DND-41 (cell line): ENCODE measurements around the gene USP36.
A peak's percentile ranks its signal among the peaks of the same experiment; 100 is the strongest.
"Not testable (repeated sequence)": the region's sequence is repeated elsewhere in the genome, so short reads cannot be mapped to it uniquely, and the experiment has no call there.

Experiments
- ATAC-seq: fragments of 200-7000 bp; cut with Tn5 transposase; 3 replicates; pipeline ENCODE4 v1.9.1; 2021; ENCODE audit warnings: low read depth; ENCODE audit not compliant: insufficient read depth
- DNase-seq: peaks from one replicate; pipeline ENCODE4 v3.0.0-alpha.2; 2020
- H2AFZ ChIP-seq: 2 replicates; pipeline ENCODE4 v1.6.0; 2012; ENCODE audit warnings: low read depth, low read length
- H3K27ac ChIP-seq: 2 replicates; pipeline ENCODE4 v1.5.1; 2012; ENCODE audit warnings: low read length, inconsistent platforms
- H3K27me3 ChIP-seq: fragments of 200-600 bp; sonication (generic); 2 replicates; pipeline ENCODE4 v1.6.0; 2012; ENCODE audit warnings: low read length, mild to moderate bottlenecking, inconsistent platforms; ENCODE audit not compliant: insufficient read depth, poor library complexity
- H3K36me3 ChIP-seq: 2 replicates; pipeline ENCODE4 v1.5.1; 2012; ENCODE audit warnings: low read length, inconsistent platforms; ENCODE audit not compliant: insufficient read depth
- H3K4me1 ChIP-seq: 2 replicates; pipeline ENCODE4 v1.5.1; 2012; ENCODE audit warnings: mild to moderate bottlenecking, low read length; ENCODE audit not compliant: insufficient read depth
- H3K4me2 ChIP-seq: 2 replicates; pipeline ENCODE4 v1.6.0; 2012; ENCODE audit warnings: mild to moderate bottlenecking, moderate library complexity, low read length, inconsistent platforms; ENCODE audit not compliant: insufficient read depth
- H3K4me3 ChIP-seq, 2 experiments: fragments of 200-600 bp in 1 of 2; shearing (Covaris generic) in 1 of 2; 2 replicates each; pipeline ENCODE4 v1.5.1; 2012 to 2016; ENCODE audit warnings: inconsistent platforms in 2 of 2, low read length in 2 of 2, mild to moderate bottlenecking in 2 of 2, low read depth in 1 of 2, moderate library complexity in 1 of 2
- H3K79me2 ChIP-seq: 2 replicates; pipeline ENCODE4 v1.6.0; 2012; ENCODE audit warnings: low read length, inconsistent platforms; ENCODE audit not compliant: insufficient read depth
- H3K9ac ChIP-seq: 2 replicates; pipeline ENCODE4 v1.6.0; 2012; ENCODE audit warnings: low read depth, mild to moderate bottlenecking, inconsistent platforms, low read length, moderate library complexity
- H3K9me3 ChIP-seq: 2 replicates; pipeline ENCODE4 v1.5.1; 2012; ENCODE audit warnings: low read length, moderate library complexity, mild to moderate bottlenecking, inconsistent platforms; ENCODE audit not compliant: insufficient read depth, severe bottlenecking
- H4K20me1 ChIP-seq: 2 replicates; pipeline ENCODE4 v1.6.0; 2012; ENCODE audit warnings: low read length; ENCODE audit not compliant: insufficient read depth
- CTCF ChIP-seq: IDR thresholded peaks from 2 replicates; pipeline ENCODE4 v1.5.1; 2012; ENCODE audit warnings: borderline replicate concordance, low read length, moderate library complexity, mild to moderate bottlenecking; ENCODE audit not compliant: poor library complexity, severe bottlenecking; ENCODE audit errors: extremely low read depth
- EZH2 ChIP-seq: IDR thresholded peaks from 3 replicates; pipeline ENCODE4 v1.6.1; 2012; ENCODE audit warnings: borderline replicate concordance, low read depth, mild to moderate bottlenecking, moderate library complexity, low read length, inconsistent platforms; ENCODE audit not compliant: severe bottlenecking

USP36 gene

GRCh38 chr17:78751447-78752161 lies 89.0 kb downstream of the USP36 start:
- no peak overlapping the region for H3K9ac ChIP-seq
- no peak overlapping the region for H3K27ac ChIP-seq
- H3K4me3 ChIP-seq, result no peak overlapping the region
- H3K4me2 ChIP-seq, result no peak overlapping the region
- no peak for DNase-seq
- peaks cover 31% of the 10 kb centered on the region for H3K79me2 ChIP-seq
- no peak for TF ChIP-seq CTCF
- H2AFZ ChIP-seq, result no peak overlapping the region
- ATAC-seq, result no peak
- no peaks in the 10 kb centered on the region for H3K36me3 ChIP-seq
- H3K27me3 ChIP-seq, result no peaks in the 10 kb centered on the region
- peaks cover 24% of the 10 kb centered on the region for H3K4me1 ChIP-seq
- H3K9me3 ChIP-seq, result no peaks in the 10 kb centered on the region
- H4K20me1 ChIP-seq, result peaks cover 34% of the 10 kb centered on the region

- peaks cover 36% of the 10 kb centered on the region for H4K20me1 ChIP-seq
- not testable (repeated sequence) for H3K4me3 ChIP-seq, DNase-seq, H3K4me2 ChIP-seq, ATAC-seq, H3K36me3 ChIP-seq, H2AFZ ChIP-seq, H3K27me3 ChIP-seq, H3K27ac ChIP-seq, H3K9me3 ChIP-seq, H3K9ac ChIP-seq
- peaks cover 24% of the 10 kb centered on the region for H3K4me1 ChIP-seq
- peaks cover 32% of the 10 kb centered on the region for H3K79me2 ChIP-seq
These were observed 89.6 kb downstream of the USP36 start for GRCh38 chr17:78751000-78751399.

- peak overlapping the region; percentile 52 for H3K4me2 ChIP-seq
- H3K9ac ChIP-seq, result no peak overlapping the region; the same call in 1 of the 2 replicates
These were observed 91.8 kb downstream of the USP36 start for GRCh38 chr17:78748730-78749317.

More at GRCh38 chr17:78748730-78749317, 91.8 kb downstream of the USP36 start:
- DNase-seq (peak; percentile 75), ATAC-seq (peak; percentile 97)
- Histone ChIP-seq H3K9me3 (no peaks in the 10 kb centered on the region), H3K4me1 (peaks cover 24% of the 10 kb centered on the region), H3K27me3 (no peaks in the 10 kb centered on the region), H3K4me3 (peak overlapping the region in 1 of 2 experiments; percentile 19; a peak in 1 of 4 replicates), H4K20me1 (peaks cover 42% of the 10 kb centered on the region), H3K27ac (peak overlapping the region; percentile 68), H3K36me3 (no peaks in the 10 kb centered on the region), H3K79me2 (peaks cover 33% of the 10 kb centered on the region), H2AFZ (no peak overlapping the region)
- TF ChIP-seq CTCF (no peak), EZH2 (no peak)
